GM15510 (cell line): Measurements from ENCODE around the gene SMIM29.

Source experiments
- POLR2A ChIP-seq: IDR thresholded peaks from 3 replicates; pipeline ENCODE4 v1.6.1; 2011; ENCODE audit warnings: borderline replicate concordance; ENCODE audit not compliant: insufficient read length; ENCODE audit errors: extremely low read depth

The SMIM29 gene

GRCh38 chr6:34248727-34249468, at the start of gene SMIM29:
Gene SMIM29, minus strand, starts transcription at chr6:34249006. Its CDS starts 1,215 bp downstream, at chr6:34247791.
- TF ChIP-seq POLR2A: peak; percentile 83

DNA sequence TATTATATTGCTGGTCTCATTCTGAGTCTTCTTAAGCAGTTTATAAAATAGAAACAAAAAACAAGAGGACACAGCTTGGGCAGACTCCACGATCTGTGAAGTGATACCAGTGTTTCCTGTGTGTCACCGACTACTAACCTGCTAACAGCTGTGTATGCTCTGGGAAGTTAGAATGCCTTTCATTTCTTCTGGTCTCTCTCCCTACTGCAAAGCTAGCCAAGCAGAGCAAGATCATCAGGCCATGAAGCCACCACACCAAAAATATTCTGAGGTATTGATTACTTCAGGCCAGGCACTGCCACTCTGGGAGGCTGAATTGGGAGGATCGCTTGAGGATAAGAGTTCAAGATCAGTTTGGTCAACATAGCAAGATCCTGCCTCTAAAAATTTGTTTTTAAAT, 46.9 kb upstream of the SMIM29 start:
- no peak for TF ChIP-seq POLR2A

DNA sequence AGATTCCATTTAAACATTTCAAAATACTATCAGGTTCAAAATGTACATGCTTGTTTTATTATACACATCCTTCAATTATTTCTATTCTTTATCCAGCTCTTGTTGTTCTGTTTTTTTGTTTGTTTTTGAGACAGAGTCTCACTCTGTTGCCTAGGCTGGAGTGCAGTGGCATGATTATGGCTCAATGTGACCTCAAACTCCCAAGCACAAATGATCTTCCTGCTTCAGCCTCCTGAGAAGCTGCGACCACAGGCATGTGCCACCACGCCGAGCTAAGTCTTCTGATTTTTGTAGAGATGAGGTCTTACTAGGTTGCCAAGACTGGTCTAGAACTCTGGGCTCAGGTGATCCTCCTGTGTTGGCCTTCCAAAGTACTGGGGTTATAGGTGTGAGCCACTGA, 44.1 kb upstream of the SMIM29 start:
- no peak for TF ChIP-seq POLR2A

DNA sequence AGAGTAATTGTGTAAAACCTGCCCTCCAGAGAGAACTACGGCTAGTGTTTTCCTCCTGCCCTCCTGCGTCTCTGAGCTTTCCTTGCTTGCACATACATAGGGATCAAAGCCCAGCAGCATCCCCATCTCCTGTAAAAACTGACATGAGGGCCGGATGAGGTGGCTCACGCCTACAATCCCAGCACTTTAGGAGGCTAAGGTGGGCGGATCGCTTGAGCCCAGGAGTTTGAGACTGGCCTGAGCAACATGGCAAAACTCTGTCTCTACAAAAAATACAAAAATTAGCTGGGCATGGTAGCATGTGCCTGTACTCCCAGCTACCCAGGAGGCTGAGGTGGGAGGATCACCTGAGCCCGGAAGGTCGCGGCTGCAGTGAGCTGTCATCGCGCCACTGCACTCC, 40.3 kb upstream of the SMIM29 start:
- TF ChIP-seq POLR2A: no peak

GRCh38 chr6:34288581-34288980, 39.8 kb upstream of the SMIM29 start:
- no peak for TF ChIP-seq POLR2A

DNA sequence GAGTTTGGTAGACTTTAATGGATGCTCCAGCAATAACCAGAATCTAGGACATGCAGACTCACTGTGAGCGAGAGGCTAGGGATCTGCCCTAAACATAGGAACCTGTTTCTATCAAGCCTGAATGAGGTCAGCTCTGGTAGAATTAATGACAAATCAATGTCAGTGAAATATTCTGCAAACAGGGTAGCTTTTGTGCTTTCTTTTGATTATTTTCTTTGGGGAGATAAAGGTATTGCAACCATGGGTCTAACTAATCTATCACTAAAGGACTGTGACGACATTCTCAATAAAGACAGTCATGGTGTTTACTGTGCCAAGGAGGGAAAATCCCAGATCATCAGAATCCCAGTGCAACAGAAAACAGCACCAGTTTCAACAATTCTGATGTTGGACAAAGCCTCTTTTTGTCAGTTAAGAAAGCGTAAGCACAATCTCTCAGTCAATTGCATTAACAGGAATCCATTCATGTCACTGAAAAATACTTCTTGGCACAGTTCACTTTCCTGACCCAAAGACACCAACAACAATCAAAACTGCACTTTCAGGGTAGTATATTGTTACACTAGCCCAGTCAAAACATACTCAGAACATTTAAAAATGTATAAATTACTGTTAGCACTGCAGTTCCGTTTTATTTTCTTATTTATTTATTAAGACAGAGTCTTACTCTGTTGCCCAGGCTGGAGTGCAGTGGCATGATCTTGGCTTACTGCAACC, 36.8 kb upstream of the SMIM29 start:
- no peak for TF ChIP-seq POLR2A

- TF ChIP-seq POLR2A: no peak
Measured at GRCh38 chr6:34284563-34285447, 36.0 kb upstream of the SMIM29 start.

DNA sequence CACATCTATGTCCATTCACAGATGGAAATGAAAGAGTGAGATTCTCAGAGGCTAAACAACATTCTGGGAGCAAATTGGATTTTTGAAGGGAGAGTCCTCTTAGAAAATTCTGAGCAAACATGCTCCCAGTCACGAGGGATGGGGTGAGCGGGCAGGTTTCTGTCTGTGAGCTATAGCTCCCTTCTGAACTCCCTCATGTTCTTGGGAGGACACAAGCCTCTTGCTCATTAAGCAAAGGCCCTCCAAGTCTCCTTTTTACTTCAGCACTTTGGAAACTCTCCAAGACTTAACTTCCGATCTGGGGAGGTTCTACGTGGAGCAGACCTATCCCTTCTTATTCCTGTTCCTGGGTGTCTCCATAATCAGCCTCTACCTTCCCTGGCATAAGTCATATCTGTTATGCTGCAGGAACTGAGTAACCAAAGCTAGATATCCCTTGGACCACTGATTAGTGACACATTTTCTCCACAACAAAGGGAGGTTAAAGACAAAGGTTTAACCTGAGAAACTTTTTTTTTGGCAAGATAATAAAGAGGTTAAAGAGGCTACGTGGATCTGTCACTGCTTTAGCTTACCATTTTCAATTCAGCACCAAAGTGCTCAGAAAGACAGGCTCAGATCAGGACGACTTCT, 33.0 kb upstream of the SMIM29 start:
- no peak for TF ChIP-seq POLR2A

- no peak for TF ChIP-seq POLR2A
Measured at GRCh38 chr6:34280216-34280615, 31.4 kb upstream of the SMIM29 start.

DNA sequence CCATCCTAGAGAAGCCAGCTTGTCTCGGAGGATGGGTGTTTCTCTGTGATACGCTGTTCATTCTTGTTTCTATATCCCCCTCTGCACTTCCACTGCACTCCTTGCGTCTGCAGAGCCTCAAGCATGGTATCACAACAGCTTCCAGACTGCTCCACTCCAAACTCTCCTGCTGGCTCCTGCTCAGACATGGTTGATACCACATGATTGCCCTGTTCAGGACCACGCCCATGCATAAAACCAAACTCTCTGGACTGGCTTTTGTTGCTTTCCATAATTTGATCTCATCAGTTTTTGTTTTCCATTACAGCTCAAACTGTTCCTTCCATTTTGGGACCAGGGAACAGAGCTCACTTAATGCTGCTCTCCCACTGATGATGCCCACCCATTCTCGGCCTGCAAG, 30.0 kb upstream of the SMIM29 start:
- no peak for TF ChIP-seq POLR2A

- no peak for TF ChIP-seq POLR2A
Measured at GRCh38 chr6:34277763-34278112, 28.9 kb upstream of the SMIM29 start.

DNA sequence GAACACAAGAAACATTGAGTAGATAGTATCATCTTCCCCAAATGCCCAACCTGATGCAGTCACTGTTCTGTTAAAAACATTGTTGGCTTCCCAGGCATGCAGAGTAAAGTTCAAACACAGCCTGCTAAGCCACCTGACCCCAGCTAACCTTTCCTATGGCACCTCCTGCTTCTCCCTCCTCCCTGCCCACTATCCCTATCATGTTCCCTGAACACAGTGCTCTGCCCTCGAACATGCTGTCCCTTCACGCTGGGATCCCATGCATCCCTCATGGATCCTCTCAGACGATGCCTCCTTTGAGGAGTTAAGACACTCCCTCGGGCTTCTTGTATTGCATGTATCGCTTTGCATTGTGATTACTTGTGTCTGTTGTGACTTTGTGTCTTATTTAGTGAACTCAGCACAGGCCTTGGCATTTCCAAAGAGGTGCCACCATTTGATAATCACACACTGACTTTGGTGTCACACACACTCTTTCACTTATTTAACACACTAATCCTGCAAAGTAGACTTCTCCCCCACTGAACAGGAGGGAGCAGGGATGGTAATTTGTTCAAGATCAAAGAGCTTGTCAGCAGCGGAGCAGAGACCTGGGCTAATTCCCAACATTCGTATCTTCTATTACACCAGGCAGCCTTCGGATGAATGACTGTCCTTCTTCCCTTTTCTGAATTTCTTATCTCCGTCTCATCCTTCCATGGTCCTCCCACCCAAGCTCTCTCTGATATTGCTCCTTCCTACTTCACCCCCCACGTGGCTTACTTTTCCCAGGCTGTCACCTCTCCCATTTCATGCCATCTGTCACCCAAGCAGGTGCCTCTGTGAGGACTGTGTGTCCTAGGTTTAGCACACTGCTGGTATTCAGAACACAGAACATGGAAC, 28.3 kb upstream of the SMIM29 start:
- no peak for TF ChIP-seq POLR2A

- TF ChIP-seq POLR2A: no peak
Measured at GRCh38 chr6:34276191-34276590, 27.4 kb upstream of the SMIM29 start.

GRCh38 chr6:34275128-34275804, 26.5 kb upstream of the SMIM29 start:
- TF ChIP-seq POLR2A: no peak

DNA sequence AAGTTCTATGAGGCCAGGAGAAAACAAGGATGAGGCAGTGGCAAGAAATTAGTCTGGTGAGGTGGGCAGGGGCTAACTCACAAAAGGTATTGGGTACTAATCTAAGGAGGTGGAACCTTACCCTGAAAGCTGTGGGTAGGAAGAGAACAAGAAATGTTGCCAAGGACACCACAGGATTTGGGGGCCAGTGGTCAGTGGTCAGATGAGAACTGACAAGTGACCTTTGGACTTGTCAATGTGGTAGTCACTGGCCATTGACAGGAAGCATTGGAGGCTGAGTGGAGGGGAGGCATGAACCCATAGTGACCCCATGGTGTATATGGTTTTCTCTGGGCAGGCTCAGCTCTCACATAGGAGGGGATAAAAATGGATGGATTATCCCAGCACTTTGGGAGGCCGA, 25.3 kb upstream of the SMIM29 start:
- TF ChIP-seq POLR2A: no peak
